Activated CD4-positive, alpha-beta T cell treated with anti-CD3 and anti-CD28 coated beads, Interleukin-2, amount 50 U/mL, for 1 hour (primary cell): ENCODE data around the gene KIF1A.
"Not testable (repeated sequence)": the region's sequence is repeated elsewhere in the genome, so short reads cannot be mapped to it uniquely, and the experiment has no call there.

ENCODE experiments used
- DNase-seq: peaks from one replicate; pipeline ENCODE4 v3.0.0-alpha.2; 2020

KIF1A gene

GRCh38 chr2:240846309-240846708, 26.3 kb upstream of the KIF1A start:
- not testable (repeated sequence) for DNase-seq

GRCh38 chr2:240840435-240841060, 20.5 kb upstream of the KIF1A start:
- no peak for DNase-seq

GRCh38 chr2:240839152-240840143, 19.4 kb upstream of the KIF1A start:
- no peak for DNase-seq

GRCh38 chr2:240837621-240838020, 17.6 kb upstream of the KIF1A start:
- no peak for DNase-seq

- no peak for DNase-seq
Observed at GRCh38 chr2:240836781-240837467, 16.9 kb upstream of the KIF1A start.

- no peak for DNase-seq
Observed at GRCh38 chr2:240835528-240835927, 15.5 kb upstream of the KIF1A start.

- DNase-seq, result no peak
Observed at GRCh38 chr2:240834377-240834975, 14.5 kb upstream of the KIF1A start.

- no peak for DNase-seq
Observed at GRCh38 chr2:240833724-240834285, 13.8 kb upstream of the KIF1A start.

GRCh38 chr2:240832921-240833494, 13.0 kb upstream of the KIF1A start:
- DNase-seq, result no peak

GRCh38 chr2:240832205-240832727, 12.2 kb upstream of the KIF1A start:
- peak; percentile 99 for DNase-seq

- no peak for DNase-seq
Observed at GRCh38 chr2:240831594-240832204, 11.7 kb upstream of the KIF1A start.

- DNase-seq, result no peak
Observed at GRCh38 chr2:240825476-240825875, 5.5 kb upstream of the KIF1A start.

GRCh38 chr2:240823449-240824336, 3.7 kb upstream of the KIF1A start:
- DNase-seq, result no peak

- no peak for DNase-seq
Observed at GRCh38 chr2:240822280-240822847, 2.3 kb upstream of the KIF1A start.

- no peak for DNase-seq
Observed at GRCh38 chr2:240821429-240821778, 1.4 kb upstream of the KIF1A start.

- DNase-seq, result no peak
Observed at GRCh38 chr2:240820607-240821428, 799 bp upstream of the KIF1A start.

GRCh38 chr2:240819126-240819857, 727 bp downstream of the KIF1A start:
- no peak for DNase-seq

GRCh38 chr2:240818293-240819125, 1.5 kb downstream of the KIF1A start:
- DNase-seq, result no peak
